ENCODE measurements around the gene DDAH1.
A peak's percentile ranks its signal among the peaks of the same experiment; 100 is the strongest.

Gene DDAH1

DNA sequence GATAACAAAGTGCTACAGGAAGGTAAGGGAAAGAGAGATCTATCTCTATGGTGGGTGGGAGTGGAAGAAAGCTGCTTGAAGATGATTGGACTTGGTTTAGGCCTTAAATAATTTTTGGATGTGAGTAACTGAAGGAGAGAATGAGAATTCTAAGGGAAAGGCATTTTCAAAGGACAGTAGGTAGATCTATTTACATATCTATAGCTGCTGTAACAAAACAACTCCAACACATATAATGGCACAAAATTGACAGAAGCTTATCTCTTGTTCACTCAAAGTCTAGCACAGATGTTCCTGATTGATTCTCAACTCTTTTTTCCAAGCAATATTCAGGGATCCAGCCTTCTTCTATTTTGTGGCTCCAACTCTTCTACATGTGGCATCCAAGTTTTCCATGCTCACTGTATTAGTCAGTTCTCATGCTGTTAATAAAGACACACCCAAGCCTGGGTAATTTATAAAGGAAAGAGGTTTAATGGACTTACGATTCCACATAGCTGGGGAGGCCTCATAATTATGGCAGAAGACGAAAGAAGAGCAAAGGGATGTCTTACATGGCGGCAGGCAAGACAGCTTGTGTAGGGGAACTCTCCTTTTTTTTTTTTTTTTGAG lies 3.1 kb upstream of the DDAH1 start:
- no peak for DNase-seq

DNA sequence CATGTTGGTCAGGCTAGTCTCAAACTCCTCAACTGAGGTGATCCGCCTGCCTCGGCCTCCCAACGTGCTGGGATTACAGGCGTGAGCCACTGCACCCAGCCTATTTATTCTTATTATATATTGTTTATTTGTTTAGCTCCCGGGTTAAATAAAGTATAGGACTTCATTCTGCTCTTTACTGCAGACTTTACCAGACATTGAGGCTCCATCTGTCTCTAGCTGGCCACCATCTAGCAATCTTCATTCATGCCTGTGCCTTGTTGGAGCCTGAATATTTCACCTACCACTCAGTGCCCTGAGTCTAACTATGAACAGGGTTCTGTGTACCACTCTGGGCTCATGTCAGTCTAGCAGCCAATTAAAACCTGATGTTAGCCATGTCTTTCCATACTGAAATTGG lies 2.1 kb upstream of the DDAH1 start:
- no peak for DNase-seq

DNA sequence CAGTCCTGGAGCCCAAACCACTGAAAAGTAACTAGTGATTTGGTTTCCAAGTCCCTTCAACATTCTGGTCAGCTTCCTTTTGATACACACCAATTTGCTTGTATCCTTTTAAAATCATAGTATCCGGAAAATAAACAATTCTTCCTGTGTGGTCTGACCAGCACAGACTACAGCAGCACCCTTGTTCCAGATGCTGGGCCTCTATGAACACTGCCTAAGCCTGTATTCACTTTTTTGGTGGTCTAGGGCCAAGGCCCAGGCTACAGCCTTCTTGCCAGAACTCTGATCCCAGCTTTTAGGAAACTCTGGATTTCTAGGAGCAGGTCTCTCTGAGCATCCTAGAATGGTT lies 801 bp upstream of the DDAH1 start:
- DNase-seq, result no peak

- DNase-seq, result peak; percentile 60
Measured at GRCh38 chr1:85464497-85465098, 361 bp downstream of the DDAH1 start.

DNA sequence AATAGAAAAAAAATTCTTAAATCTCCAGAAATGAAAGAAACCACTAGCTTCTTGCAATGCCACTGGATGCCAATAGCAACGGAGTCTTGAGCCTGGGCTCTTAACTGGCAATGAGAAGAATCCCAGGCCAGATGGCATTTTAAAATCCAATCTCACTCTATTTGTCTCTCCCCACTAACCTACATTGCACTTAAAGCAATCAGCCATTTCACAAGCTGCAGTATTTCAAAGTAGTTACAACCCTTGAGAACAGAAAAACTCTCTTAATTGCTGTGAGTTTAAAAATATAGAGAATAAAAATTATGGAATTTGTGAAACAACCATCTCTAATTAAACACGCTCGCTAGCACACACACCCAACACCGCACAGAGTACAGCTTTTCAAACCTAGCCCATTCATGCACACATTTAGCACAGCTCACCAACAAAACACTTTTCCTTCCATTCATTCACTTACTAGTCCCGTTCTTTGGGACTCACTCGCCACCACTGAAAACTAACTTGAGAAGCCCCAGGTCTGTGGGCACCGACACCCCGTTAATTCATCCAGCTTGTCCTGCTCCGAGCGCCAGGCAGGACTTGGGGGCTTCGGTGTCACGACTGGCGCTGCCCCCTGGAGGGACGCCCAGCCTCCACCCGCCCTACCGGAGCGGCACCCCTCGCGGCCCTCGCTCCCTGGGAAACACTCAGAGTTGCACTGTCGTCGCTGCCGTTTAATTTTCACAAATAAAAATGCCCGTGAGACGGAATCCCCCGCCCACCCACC lies 1.0 kb downstream of the DDAH1 start:
- no peak for DNase-seq

DNA sequence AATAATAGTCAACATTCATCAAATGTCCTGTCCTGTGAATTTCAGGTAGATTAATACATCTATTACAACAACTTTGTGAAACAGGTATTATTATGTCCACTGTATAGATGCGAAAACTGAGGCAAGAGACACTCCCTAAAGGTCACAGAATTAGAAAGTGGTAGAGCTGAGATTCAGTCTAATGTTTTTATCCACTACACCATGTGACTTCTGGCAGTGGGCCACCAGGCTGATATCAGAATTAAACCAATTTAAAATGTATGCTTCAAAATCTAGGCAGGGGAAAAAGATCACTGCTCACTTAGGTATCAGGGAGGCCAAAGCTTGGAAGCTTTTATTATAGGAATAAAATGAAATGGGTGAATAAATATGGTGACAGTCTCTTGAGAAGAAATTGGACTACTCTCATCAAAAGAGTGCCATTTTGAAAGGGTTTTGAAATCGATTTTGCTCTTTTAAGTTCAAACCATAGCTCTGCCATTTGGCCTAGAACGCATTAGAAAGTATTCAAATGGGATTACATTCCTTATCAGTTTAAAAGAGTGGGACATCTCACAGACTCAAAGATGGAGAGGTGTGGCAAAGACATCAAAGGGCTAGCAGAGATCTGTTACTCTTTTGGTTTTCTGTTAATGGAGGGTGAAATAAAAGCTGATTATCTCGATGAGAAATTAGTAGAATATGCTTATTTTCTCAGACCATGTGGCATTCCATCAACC lies 1.9 kb downstream of the DDAH1 start:
- DNase-seq, result no peak

- no peak for DNase-seq
Measured at GRCh38 chr1:85461216-85461918, 3.6 kb downstream of the DDAH1 start.

DNA sequence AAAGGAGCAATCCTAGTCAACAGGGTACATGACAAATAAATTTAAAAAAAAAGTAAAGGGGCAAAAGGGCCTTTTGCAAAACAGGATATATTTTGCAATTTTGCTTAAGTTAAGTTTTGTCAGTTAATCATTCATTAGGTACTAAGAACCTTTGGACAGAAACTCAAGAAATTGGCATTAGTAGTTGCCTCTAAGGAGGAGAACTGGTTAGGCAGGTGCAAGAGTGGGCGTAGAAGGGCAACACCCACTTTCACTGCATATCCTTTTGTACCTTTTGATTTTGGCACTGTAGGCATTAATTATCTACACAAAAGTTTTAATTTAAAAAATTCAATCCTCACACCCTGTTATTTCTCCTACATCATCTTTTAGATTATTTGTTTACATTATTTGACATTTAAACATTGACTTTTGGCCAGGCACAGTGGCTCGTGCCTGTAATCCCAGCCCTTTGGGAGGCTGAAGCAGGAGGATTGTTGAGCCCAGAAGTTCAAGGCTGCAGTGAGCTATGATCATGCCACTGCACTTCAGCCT lies 4.3 kb downstream of the DDAH1 start:
- DNase-seq, result peak; percentile 74

GRCh38 chr1:85459290-85459689 lies 5.7 kb downstream of the DDAH1 start:
- no peak for DNase-seq

GRCh38 chr1:85454214-85454613 lies 10.7 kb downstream of the DDAH1 start:
- DNase-seq, result no peak

DNA sequence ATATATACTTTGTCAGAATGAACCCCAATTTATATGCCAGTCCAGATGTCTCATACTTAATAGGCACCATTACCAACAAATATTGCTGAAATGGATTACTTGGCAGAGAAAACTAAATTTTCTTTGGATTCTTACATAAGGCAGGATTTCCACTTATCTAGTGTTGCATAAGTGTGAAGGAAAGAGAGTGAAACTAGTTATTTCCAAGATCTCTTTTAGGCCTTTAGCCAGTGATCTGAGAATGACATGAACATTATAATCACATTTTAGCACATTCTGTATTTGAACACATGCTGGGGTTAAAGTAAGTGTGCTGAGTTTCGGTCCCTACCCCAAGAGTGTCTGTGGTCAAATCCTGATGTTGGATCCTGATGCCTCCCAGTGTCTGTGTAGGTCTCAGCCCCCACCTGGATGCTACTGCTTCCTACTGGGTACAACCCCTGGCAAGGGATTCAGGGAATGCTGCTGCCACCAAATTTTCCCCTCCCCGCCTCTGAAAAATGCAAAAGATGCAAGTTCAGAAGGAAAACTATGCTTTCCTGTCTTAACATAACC lies 11.2 kb downstream of the DDAH1 start:
- no peak for DNase-seq

DNA sequence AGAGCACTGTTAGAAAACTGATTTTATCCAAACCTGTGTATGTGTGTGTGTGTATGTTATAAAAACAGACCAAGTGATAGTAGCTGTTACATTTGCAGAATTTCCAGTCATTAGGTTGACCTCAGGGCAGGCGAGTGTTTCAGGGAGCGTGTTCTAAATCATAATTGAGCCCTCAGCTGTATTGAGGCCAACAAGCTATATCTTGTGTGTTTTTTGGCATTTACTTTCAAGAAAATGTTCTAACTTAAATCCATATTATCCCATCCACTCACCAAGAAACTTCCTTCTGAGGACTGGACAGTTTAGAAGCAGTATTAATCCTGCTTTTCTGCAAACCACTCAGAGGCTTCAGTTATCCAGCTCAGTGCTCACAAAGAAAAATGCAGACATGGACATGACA lies 12.0 kb downstream of the DDAH1 start:
- DNase-seq, result no peak

GRCh38 chr1:85451236-85451830 lies 13.6 kb downstream of the DDAH1 start:
- DNase-seq, result no peak

DNA sequence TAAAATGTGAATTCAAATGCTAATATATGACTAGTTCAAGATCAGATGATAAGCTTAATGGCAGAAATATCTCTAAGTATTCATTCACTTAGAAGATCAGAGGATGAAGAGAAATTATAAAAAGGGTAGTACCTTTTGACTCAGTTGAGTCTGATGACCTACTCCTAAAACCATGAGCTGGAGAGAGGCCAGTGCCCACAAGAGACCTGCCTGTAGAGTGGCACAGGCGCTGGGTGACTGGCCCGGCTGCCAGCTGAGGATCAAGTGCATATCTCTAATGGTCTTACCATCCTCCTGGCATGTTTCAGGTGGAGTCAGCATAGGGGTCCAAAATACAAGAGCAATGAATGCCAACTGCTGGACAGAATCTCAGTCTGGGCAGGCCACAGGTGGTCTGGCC lies 14.1 kb downstream of the DDAH1 start:
- DNase-seq, result no peak

DNA sequence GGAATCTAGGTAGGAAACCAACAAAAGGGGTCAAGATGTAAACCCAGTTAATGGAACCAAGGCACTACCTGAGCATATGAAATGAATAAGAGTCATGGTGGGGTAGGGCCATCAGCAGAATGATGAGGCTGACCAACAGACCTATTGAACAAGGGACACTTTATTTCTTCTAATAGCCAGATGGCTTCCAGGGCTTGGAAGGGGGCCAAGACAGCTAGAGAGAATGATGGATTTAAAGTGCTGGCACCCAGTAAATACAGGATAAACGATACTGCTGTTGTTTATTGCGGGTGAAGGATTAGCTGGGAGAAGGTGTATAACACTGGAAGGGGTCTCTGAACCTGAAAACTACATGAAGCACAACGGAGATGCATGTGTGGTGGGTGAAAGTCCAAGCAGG lies 15.6 kb downstream of the DDAH1 start:
- peak; percentile 68 for DNase-seq

DNA sequence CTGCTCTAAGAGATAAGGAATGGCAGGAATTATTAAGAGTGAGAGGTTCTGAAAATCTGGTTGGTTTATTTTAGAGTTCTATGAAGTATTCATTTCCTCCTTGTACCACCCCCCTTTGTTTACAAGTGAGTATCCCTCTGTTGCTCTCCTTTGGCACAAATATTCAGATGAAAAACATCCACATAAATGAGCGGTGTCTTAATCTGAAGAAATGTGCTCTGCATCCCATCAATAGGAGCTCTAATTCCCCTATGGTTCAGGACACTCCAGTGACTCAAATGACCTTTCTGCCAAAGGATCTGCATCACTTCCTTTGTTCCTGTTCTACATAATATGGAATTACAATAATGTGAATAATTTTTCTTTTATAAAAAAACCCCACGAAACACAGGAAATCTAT lies 16.6 kb downstream of the DDAH1 start:
- DNase-seq, result no peak

DNA sequence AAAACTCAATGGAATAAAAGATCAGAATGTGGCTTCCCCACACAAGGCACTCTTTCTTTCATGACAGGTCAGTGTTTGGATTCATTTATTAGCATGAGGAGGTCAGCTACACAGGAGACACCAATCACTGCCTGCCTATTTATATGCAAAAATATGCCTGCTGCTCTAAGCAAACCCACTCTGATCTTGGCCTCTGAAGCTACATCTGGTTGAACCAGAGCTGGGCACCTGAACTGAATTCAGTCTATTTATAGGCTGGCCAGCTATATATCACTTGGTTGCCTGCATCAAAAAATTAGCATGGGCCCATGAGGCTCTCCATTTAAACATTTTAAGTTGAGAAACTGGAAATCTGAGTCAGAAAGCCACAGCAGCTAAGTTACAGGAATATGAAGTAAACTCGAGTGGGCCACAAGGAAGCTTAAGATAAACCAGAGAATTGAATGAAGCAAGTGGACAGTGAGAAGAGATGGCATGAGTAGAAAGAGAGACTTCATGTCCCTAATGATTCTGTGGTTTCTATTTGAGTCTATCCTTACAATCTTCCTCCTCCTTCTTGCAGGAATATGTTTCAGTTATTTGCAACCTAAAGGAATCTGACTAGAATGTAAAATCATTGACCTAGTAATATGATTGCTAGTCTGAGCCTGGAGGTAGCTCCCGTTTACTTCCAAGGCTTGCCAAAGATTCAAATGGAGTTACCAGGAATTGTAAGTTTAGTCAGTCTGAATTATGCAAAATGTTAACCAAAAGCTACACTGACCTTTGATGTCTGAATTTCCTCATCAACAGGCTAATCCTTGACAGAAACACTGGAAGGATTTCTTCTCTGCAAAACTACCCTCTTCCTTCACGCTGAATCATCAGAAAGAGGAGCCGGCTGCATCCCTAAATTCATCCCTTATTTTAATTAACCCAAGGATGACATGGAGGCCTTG lies 17.7 kb downstream of the DDAH1 start:
- DNase-seq, result no peak

DNA sequence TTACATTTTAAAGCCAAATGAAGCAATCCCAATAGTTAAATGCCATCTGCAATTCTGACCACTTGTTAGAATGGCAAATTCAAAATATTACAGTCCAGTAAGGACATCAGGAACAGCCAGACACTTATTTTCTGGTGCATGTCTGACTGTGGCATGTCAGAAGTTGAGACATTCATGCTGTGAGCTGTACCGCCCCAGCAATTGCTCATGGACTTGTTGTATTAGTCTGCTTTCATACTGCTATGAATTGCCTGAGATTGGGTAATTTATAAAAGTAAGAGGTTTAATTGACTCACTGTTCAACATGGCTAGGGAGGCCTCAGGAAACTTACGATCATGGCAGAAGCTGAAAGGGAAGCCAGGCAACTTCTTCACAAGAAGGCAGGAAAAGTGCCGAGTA lies 19.1 kb downstream of the DDAH1 start:
- no peak for DNase-seq

DNA sequence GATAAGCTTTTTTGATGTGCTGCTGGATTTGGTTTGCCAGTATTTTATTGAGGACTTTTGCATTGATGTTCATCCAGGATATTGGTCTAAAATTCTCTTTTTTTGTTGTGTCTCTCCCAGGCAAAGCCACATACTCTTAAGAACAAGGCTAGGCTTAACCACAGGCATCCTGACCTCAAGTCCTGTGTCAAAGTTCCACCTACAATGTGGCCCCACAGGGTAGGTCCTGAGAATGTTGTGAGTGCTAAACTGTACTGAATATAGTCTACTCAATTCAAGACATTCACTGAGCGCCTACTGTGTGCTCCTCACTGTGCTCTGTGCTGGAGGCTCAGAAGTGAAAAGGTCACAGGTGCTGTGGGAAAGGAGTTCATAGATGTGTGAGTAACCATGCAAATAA lies 20.6 kb downstream of the DDAH1 start:
- no peak for DNase-seq

- DNase-seq, result no peak
Measured at GRCh38 chr1:85440612-85441011, 24.3 kb downstream of the DDAH1 start.

- no peak for DNase-seq
Measured at GRCh38 chr1:85438353-85438752, 26.6 kb downstream of the DDAH1 start.

All from COR-L47 (cell line).